CD4-positive, alpha-beta T cell treated with Interleukin-15 for 1 hour (primary cell): Measurements from ENCODE around the gene SHC3.
"Not testable (repeated sequence)": the region's sequence is repeated elsewhere in the genome, so short reads cannot be mapped to it uniquely, and the experiment has no call there.

ENCODE experiments used
- DNase-seq: peaks from one replicate; pipeline ENCODE4 v3.0.0-alpha.2; 2020

SHC3 gene, protein sequence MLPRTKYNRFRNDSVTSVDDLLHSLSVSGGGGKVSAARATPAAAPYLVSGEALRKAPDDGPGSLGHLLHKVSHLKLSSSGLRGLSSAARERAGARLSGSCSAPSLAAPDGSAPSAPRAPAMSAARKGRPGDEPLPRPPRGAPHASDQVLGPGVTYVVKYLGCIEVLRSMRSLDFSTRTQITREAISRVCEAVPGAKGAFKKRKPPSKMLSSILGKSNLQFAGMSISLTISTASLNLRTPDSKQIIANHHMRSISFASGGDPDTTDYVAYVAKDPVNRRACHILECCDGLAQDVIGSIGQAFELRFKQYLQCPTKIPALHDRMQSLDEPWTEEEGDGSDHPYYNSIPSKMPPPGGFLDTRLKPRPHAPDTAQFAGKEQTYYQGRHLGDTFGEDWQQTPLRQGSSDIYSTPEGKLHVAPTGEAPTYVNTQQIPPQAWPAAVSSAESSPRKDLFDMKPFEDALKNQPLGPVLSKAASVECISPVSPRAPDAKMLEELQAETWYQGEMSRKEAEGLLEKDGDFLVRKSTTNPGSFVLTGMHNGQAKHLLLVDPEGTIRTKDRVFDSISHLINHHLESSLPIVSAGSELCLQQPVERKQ

DNA sequence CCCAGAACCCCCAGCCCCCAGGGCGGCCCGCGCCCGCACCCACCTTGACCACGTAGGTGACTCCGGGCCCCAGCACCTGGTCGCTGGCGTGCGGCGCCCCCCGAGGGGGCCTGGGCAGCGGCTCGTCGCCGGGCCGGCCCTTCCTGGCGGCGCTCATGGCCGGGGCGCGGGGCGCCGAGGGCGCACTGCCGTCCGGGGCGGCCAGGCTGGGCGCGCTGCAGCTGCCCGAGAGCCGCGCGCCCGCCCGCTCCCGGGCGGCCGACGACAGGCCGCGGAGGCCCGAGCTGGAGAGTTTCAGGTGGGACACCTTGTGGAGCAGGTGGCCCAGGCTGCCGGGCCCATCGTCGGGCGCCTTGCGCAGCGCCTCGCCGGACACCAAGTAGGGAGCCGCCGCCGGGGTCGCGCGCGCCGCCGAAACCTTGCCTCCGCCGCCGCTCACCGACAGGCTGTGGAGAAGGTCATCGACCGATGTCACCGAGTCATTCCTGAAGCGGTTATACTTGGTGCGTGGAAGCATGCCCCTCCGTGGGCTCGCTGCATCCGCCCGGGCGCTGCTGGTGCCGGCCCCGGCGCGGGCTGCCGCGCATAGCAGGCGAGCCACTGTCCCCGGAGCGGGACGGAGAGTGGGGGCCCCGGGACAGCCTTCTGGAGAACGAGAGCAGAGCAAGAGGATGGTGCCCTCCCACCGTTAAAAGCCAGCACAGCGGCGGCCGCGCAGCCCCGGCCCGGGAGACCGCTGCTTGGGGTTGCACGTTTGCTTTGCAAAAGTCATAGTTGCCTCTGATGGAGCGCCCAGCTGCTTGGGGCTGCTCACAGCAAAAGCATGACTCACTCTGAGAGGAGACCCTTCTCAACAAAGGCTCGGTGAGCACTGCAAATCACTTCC, at the start of gene SHC3:
Gene SHC3 (minus strand): TSS at position 875 of the 886 bp plus-strand sequence. CDS start 358 bp downstream, at position 517.
- no peak for DNase-seq

DNA sequence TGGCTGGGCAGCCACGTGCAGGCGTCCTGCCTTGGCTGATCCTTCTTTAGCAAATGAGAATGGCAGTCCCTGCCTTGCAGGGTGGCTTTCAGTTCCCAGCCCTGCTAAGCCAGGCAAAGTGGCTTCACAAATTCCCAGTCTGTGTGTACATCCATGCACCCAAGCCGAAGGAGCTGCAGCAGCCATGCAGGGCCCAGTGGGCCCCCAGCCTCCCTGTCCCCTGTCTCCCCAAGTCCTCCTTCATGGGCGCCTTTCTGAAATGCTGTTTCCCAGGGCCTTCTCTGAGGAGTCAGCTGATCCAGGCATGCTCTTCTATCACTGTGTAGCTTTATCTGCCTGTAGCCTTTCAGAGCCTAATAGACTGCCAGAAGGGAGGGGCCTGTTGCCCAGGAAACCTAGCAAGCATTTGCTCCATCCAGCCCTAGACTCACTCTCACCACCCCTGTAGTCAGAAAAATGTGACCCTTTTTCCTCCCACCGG, 47.4 kb upstream of the SHC3 start:
- DNase-seq: no peak

DNA sequence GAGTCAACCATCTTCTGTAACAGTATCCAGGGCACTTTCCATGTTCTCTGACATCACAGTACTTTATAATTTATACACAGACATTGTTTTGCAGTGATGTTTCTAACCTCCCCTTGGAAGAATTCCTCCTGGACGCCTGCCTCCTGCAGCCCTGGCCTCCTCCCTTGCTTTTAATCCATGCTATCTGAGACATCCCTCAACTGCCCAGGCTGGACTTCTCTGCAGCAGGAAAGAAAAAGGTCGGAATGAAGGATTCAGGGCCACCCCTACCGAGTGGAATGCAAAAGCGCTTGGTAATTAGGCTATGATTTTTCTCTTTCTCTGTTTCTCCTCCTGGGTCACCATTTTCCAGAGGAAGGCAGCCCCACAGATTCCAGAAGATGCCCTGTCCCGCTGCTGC, 47.0 kb upstream of the SHC3 start:
- DNase-seq: no peak

DNA sequence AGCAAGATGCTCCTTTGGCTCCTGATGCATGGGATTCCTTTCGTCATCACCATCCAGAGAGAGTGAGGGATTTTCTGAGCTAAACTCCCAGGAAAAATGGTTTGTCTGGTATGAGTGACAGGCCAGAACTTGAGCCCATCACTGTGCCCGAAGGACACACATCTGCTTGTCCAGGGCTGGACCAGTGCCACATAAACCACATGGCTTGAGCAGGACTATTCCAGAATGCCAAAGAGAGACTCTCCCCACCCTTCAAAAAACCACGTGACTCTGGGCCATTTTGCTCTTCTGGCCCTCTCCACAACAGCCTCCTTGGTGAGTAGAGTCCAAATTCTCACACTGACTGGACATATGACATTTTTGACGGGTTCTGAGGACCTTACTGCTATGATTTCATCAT, 46.4 kb upstream of the SHC3 start:
- DNase-seq: no peak

DNA sequence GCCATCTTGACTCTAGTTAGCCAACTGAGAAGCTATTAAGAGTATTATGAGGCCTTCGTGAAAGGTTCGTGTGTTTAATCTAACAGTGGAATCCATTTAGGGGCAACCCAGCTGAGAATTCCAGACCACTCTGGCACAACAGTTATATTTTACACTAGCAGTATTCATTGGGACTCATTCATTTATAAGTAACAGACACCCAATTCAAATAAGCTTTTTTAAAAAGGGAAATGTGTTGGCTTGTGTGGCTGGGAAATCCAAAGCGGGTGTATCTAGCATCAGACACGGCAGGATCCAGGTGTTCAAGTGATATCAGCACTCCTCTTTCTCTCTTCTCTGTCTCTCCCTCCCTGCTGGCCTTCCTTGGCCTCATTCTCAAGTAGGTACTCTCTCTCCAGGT, 46.0 kb upstream of the SHC3 start:
- DNase-seq: no peak

DNA sequence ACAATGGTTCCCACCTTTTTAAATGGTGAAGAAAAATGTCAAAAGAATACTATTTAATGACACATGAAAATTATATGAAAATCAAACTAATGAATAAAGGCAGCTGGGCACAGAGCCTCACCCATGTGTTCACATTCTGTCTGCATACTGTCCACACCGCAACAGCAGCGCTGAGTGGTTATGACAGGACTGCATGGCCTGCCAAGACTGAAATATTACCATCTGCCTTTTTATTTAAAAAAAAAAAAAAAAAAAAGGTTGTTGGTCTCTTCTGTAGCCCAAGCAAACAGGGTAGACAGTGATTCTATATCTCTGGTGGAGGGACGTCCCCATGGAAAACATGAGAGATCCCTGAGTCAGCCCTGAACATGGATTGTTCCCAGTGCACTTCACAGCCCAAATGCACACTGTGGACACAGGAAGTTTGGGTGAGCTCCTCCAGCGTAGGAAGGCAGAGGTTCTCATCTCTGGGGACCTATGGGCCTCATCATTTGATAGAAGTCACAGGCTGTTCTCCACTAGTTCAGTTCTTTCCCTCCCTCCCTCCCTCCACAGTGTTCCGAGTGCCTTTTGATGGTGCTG, 44.9 kb upstream of the SHC3 start:
- DNase-seq: no peak

DNA sequence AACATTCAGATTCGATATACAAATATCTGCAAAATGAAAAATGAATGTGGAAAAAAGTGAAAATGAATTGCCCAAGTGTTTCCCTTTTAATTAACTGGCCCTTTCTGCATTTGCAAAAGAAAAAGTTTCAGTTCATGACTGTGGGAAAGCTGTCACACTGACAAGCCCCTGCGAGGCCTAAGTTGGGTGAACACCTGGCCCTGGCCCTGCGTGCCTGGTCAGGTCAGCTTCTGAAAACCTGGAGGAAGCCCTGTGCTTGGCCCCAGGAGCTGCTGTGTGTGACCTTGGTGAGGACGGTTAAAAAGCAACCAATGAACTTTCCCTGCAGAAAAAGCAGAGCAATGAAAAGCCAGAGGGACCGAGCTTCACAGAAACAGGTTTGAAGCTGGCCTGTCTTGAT, 41.0 kb upstream of the SHC3 start:
- DNase-seq: no peak

DNA sequence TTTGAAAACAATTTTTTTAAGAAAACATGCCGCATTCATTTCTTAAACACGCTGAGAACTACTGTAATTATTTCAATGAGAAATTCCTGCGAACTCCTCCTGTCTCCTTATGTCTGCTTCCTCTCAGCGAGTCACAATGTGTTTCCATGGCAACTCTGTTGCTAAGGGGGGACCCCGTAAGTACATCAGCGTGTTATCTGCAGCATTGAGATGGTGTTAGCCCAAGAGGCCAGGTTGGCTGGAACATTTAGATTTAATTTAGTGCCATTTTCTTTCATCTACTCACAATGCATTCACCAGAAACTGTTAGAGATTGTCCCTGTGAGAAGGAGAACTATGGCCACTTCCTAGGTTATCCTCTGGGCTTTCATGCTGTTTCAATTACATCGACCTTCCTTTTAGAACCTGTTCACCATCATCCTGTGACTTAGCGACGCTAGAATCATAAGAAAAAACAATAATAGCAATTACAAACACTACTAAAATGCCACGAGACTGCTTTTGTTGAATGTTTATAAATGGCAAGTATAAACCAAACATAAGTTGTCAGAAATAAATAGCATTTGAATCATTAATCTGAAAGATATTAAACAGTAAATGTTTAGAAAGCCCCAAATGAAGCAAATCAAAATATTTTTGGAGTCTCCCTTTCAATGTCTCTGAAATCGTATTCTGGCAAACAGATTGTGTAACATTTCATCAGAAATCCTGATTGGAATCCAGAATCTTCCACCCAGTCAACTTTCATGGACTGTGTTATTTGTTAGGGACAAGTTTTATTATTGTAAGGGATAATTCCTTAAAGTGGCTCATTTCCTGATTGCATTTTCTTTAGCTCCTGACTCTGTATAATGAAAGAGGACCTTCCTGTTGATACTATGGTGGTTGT, 39.7 kb upstream of the SHC3 start:
- no peak for DNase-seq

DNA sequence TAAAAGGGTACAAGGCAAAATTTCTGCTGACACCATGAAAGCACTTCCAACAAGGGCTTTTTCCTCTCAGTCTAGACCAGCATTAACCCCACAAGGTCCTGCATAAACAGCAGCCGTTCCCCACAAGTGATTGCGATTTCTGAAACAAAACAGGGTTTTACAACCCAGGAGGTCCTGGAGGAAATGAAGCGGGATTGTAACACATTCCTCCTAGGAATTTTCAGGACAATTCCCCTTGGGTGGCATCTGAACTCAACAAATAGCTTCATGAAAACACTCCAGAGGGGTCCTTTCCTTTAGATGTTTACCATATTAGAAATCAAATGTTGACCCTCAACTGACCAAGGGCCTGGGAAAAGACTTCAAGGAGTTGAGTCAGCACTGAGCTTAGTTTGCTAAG, 36.7 kb upstream of the SHC3 start:
- DNase-seq: no peak

DNA sequence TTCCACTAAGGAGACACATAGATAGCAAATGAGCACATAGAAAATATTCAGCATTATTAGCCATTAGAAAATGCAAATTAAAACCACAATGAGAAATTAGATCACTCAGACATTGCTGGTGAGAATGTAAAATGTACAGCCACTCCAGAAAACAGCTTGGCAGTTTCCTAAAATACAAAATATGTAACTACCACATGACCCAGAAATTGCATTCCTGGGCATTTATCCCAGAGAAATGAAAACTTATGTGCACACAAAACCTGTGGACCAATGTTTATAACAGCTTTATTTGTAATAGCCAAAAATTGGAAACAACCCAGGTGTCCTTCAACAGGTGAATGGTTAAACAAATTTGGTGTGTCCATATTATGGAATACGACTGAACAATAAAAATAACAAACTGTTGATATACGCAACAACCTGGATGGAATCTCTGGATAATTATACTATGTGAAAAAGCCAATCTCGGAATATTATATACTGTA, 34.8 kb upstream of the SHC3 start:
- no peak for DNase-seq

DNA sequence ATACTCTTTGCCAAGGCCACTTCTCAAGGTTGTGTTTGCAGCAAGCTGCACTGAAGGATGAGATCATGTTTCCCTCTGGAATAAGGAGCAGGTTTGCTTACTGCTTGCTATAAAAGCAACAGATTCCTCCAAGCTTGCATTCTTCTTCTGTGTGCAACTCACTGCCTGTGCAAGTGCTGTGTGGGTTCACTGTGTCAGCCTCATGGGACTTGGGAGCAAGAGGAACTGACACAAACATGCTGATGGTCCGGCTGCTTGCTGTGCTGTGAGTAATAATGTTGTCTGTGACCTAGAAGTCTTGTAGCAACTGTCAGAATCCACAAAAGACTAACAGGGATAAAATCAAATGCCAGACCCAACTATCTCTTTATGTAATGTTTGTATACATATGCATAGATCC, 33.6 kb upstream of the SHC3 start:
- no peak for DNase-seq

DNA sequence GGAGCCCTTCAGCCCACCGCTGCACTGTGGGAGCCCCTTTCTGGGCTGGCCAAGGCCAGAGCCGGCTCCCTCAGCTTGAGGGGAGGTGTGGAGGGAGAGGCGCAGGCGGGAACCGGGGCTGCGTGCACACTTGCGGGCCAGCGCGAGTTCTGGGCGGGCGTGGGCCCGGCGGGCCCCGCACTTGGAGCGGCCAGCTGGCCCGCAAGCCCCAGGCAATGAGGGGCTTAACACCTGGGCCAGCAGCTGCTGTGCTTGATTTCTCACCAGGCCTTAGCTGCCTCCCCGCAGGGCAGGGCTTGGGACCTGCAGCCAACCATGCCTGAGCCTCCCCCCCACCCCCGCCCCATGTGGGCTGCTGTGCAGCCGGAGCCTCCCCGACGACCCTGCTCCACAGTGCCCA, 30.7 kb upstream of the SHC3 start:
- DNase-seq: not testable (repeated sequence)

DNA sequence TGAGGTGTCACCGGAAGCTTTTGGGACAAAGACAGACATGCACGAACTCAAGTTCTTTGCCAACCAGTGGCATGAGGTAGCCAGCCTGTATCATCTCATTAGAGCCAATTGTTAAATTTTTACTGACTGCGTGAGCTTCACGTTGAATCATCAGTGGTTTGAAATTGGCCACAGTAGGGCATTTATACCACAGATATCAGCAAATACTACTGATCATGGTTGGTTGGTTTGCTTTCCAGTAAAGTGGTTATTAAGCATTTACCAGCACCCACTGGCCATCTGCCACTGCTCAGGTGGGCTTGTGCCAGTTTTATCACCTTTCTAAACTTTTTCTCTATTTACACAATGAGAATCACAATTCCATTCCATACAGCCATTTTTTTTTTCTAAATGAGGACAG, 28.4 kb upstream of the SHC3 start:
- DNase-seq: no peak

DNA sequence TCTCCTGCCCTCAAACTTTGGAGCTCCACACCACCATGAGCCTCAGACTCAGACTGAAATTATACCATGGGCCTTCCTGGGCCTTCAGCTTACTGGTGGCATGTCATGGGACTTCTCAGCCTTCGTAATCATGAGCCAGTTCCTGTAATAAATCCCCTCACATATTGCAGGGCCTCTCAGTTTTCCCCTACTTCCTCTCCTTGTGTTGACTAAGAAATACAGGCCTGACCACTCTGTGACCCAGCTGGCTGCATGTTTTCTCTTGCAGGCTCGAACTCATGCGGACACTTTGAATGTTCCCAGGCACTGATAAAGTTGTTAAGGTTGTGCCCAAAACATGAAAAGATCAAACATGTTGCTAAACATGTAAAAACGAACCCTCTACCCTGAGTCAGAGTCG, 26.2 kb upstream of the SHC3 start:
- no peak for DNase-seq

DNA sequence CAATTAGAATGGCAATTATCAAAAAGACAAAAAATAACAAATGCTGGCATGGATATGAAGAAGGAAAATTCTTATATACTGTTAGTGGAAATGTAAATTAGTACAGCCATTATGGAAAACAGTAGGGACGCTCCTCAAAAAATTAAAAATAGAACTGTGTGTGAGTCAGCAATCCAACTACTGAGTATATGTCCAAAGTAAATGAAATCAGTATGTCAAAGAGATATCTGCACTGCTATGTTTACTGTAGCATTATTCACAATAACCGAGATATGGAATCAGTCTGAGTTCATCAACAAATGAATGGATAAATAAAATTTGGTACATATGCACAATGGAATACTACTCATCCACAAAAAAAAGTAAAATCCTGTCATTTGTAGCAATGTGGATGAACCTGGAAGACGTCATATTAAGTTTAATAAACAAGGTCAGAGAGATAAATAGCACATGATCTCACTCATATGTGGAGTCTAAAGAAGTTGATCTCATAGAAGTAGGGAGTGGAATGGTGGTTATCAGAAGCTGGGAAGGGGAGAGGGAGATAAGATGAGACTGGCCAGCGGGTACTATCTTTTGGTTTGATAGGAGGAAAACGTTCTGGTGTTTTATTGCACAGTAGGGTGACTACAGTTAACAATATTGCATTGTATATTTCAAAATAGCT, 16.6 kb upstream of the SHC3 start:
- DNase-seq: no peak

DNA sequence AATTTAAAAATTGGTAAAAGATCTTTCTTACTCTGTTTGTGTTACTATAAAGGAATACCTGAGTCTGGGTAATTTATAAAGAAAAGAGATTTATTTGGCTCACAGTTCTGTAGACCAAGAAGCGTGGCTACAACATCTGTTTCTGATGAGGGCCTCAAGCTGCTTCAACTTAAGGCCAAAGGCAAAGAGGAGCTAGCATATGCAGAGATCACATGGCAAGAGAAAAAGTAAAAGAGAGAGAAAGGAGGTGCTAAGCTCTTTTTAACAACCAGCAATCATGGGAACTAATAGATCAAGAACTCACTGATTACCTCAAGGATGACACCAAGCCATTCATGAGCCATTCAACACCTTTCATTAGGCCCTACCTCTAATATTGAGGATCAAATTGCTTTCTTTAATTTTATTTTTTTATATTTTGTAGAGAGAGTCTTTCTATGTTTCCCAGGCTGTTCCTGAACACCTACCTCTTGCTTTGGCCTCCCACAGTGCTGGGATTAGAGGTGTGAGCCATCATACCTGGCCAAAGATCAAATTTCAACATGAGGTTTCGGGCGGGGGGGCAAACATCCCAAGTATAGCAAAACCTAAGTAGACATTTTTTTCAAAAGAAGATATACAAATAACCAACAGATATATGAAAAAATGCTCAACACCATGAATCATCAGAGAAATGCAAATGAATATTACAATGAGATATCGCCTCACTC, 16.0 kb upstream of the SHC3 start:
- DNase-seq: no peak

DNA sequence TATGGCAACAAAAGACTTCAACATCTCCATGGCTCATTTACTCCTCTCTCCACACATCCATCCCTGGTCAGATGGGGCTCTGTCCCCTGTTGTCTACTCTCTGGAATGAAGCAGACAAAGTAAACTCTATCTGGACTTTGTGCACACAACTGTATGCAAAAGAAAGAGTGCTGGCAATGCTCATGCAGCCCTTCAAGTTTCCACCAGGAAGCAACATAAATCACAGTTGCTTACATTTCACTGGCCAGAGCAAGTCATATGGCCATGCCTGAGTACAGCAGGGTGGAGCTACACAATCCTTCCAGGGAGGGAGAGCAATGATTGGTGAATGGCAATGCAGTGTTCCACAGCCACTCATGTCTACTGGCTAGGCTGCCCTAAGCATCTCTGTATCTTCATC, 12.4 kb upstream of the SHC3 start:
- DNase-seq: no peak

DNA sequence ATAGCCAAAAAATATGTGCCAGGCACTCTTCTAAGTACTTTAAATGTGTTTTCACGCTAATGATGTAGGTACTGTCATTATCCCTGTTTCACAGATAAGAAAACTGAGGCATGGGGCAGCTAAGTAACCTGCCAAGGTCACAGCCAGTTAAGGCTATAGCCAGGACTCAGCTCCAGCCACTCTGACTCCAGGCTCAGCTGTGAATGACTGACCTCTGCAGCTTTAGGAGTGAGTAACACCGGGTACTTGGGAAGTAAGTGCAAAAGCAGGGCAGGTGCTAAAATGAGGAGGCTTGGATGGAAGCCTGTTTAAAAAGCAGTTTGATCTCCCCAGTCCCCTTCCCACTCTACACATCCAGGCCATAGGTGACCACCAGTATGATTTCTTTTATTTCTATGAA, 10.6 kb upstream of the SHC3 start:
- DNase-seq: no peak

DNA sequence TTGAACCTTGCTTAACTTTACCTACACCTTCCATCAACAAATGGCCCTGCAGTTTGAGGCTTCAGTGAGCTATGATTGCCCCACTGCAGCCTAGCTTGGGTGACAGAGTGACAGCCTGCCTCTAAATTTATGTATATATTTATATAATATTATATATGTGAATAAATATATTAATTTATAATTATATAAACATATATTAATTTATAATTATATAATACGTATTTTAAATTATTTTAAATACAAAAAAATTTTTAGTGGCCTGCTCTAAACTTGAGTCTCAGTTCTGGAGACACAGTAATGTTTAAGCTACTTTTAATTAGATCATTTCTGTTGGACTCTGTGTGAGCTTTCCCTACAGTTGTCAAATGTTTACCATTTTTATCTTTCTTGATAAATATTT, 9.3 kb upstream of the SHC3 start:
- no peak for DNase-seq

DNA sequence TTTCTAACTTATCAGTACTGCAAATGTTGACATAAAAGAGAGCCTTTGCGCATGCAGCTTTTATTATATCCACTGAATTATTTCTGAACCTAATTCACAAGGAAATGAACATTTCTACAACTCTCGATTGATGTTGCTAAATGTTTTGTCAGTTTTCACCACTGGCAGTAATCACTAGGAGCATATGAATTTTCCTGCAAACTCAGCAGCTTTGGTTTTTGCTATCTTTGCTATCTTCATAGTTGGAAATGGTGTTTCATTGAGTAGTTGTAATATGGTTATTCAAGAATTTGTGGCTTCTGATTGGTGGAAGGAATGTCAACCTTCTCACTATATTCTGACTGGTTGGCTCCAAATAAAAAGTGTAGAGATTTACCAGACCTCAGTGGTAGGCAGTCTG, 8.9 kb upstream of the SHC3 start:
- DNase-seq: no peak

DNA sequence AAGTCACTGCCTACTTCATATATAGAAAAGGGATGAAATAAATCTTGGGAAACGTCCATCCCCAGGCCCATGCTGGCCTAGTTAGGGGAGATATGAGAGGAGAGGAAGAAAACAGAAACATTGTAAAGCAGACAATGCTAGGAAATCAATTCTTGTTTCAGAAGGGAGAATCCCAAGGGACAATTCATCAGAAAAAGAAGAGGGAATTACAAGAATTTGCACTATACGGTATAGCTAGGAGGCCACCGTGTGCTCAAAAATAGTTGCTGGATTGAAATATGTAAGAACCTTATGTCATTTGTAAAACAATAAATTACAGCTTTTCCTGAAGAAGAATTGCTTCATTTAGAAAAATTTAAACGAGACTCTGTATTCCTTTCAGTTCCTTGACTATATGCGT, 8.3 kb upstream of the SHC3 start:
- DNase-seq: no peak
